Measurements from ENCODE around the gene KIAA1217. TPM values are rescaled to one million over a fixed set of nuclear protein-coding genes. Genes with fewer than 3 reads are reported as not detected.

Gene KIAA1217
- total and polyA plus RNA-seq, 9 of the 15 experiments (the other 6 are each of a cell fraction or from before 2014, with no cell fraction given): 0.04 TPM; not detected in 8

DNA sequence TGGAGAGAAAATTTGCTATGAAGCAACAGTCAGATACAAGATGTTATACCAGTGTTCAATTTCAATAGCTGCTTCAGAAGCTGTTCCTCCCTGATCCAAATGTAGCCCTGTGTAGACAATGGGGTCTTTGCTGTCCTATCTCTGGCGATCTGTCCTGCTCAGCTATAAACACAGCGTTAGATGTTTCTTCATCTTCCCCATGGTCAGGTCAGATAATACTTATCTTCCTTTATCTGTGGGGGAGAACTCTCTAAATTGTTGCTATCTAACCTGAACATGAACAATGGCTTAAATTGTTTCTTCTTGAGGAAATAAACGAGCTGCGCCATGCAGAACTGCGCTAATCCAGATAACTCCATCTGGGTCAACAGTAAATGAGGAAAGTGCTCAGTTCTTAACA lies 15.6 kb upstream of the KIAA1217 start:
- Histone ChIP-seq H3K4me3 (no peak overlapping the region), H3K79me2 (ENCODE audit: control insufficient read depth, insufficient read depth, low read length) (no peaks in the 10 kb centered on the region), H3K27me3 (ENCODE audit: control insufficient read depth in 2 of 2, insufficient read depth in 2 of 2, low read length in 2 of 2) (no peaks in the 10 kb centered on the region), H3K9me1 (ENCODE audit: control insufficient read depth, insufficient read depth, low read length) (no peaks in the 10 kb centered on the region), H3K4me1 (replicated peaks in 1 of 2; ENCODE audit: control insufficient read depth in 2 of 2, insufficient read depth in 2 of 2, low read length in 2 of 2) (no peaks in the 10 kb centered on the region), H3K36me3 (ENCODE audit: control insufficient read depth, insufficient read depth, low read length) (no peaks in the 10 kb centered on the region), H3K9ac (ENCODE audit: insufficient read depth in 1 of 2, low read depth in 2 of 2, low read length in 2 of 2) (no peak overlapping the region), H4K20me1 (replicated peaks; ENCODE audit: control insufficient read depth, insufficient read depth, low read length) (no peaks in the 10 kb centered on the region), H3K27ac (ENCODE audit: extremely low read depth, low read depth, low read length) (no peak overlapping the region), H2AFZ (ENCODE audit: low read depth, low read length) (no peak overlapping the region), H3K4me2 (ENCODE audit: insufficient read depth, low read length) (no peak overlapping the region), H3K9me3 (replicated peaks; ENCODE audit: control insufficient read depth, insufficient read depth, low read depth, low read length) (no peaks in the 10 kb centered on the region)
- no TSS peak for BruUV-seq (replicated peaks)
- ChIA-PET CTCF (ENCODE audit: low intra/inter-chr PET ratio) (no interaction called here), POLR2A (no interaction called here)
- no peak for ATAC-seq
- intact Hi-C loops (cut with micrococcal nuclease) (loop anchor here (5.0 to 10.0 kb wide), 4 partner anchors 199 to 881 kb away; no protein-coding TSS in a partner anchor), in situ Hi-C loops (cut with MboI) (no loop called here)
- TF ChIP-seq, protein P1, sequence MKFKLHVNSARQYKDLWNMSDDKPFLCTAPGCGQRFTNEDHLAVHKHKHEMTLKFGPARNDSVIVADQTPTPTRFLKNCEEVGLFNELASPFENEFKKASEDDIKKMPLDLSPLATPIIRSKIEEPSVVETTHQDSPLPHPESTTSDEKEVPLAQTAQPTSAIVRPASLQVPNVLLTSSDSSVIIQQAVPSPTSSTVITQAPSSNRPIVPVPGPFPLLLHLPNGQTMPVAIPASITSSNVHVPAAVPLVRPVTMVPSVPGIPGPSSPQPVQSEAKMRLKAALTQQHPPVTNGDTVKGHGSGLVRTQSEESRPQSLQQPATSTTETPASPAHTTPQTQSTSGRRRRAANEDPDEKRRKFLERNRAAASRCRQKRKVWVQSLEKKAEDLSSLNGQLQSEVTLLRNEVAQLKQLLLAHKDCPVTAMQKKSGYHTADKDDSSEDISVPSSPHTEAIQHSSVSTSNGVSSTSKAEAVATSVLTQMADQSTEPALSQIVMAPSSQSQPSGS (CRISPR knock-in tag; IDR thresholded peaks at IDR 0.05): no peak
- TF ChIP-seq NR3C1 (CRISPR knock-in tag; IDR thresholded peaks at IDR 0.05): no peak
- no peak for TF ChIP-seq LCOR (CRISPR knock-in tag; IDR thresholded peaks at IDR 0.05)
- TF ChIP-seq ZKSCAN8 (CRISPR knock-in tag; IDR thresholded peaks at IDR 0.05): no peak
- no peak for TF ChIP-seq SMARCA5 (IDR thresholded peaks at IDR 0.05)
- no peak for TF ChIP-seq POLR2A (conservative IDR thresholded peaks at IDR 0.05)
- TF ChIP-seq, protein P2, sequence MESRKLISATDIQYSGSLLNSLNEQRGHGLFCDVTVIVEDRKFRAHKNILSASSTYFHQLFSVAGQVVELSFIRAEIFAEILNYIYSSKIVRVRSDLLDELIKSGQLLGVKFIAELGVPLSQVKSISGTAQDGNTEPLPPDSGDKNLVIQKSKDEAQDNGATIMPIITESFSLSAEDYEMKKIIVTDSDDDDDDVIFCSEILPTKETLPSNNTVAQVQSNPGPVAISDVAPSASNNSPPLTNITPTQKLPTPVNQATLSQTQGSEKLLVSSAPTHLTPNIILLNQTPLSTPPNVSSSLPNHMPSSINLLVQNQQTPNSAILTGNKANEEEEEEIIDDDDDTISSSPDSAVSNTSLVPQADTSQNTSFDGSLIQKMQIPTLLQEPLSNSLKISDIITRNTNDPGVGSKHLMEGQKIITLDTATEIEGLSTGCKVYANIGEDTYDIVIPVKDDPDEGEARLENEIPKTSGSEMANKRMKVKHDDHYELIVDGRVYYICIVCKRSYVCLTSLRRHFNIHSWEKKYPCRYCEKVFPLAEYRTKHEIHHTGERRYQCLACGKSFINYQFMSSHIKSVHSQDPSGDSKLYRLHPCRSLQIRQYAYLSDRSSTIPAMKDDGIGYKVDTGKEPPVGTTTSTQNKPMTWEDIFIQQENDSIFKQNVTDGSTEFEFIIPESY (CRISPR knock-in tag; IDR thresholded peaks at IDR 0.05): no peak
- no peak for TF ChIP-seq MIER1 (IDR thresholded peaks at IDR 0.05; ENCODE audit: low read depth)
- TF ChIP-seq, protein P3, sequence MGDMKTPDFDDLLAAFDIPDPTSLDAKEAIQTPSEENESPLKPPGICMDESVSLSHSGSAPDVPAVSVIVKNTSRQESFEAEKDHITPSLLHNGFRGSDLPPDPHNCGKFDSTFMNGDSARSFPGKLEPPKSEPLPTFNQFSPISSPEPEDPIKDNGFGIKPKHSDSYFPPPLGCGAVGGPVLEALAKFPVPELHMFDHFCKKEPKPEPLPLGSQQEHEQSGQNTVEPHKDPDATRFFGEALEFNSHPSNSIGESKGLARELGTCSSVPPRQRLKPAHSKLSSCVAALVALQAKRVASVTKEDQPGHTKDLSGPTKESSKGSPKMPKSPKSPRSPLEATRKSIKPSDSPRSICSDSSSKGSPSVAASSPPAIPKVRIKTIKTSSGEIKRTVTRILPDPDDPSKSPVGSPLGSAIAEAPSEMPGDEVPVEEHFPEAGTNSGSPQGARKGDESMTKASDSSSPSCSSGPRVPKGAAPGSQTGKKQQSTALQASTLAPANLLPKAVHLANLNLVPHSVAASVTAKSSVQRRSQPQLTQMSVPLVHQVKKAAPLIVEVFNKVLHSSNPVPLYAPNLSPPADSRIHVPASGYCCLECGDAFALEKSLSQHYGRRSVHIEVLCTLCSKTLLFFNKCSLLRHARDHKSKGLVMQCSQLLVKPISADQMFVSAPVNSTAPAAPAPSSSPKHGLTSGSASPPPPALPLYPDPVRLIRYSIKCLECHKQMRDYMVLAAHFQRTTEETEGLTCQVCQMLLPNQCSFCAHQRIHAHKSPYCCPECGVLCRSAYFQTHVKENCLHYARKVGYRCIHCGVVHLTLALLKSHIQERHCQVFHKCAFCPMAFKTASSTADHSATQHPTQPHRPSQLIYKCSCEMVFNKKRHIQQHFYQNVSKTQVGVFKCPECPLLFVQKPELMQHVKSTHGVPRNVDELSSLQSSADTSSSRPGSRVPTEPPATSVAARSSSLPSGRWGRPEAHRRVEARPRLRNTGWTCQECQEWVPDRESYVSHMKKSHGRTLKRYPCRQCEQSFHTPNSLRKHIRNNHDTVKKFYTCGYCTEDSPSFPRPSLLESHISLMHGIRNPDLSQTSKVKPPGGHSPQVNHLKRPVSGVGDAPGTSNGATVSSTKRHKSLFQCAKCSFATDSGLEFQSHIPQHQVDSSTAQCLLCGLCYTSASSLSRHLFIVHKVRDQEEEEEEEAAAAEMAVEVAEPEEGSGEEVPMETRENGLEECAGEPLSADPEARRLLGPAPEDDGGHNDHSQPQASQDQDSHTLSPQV (IDR thresholded peaks at IDR 0.05): no peak
- no peak for TF ChIP-seq HNRNPL (IDR thresholded peaks at IDR 0.05; ENCODE audit: low read depth, low read length)
- no peak for TF ChIP-seq ZNF408 (CRISPR knock-in tag; IDR thresholded peaks at IDR 0.05; ENCODE audit: low read depth)
- TF ChIP-seq PYGO2 (tag; IDR thresholded peaks at IDR 0.05): no peak
- DNase-seq (ENCODE audit: extremely low read depth in 1 of 4, low spot score in 3 of 4): no peak
- FAIRE-seq: no peak
- 1% methylated on average over 5 of the region's 5 CpGs for WGBS (ENCODE audit: insufficient coverage, low coverage, missing lambda C conversion rate)
